Upper lobe of left lung (tissue), 6 donors: ENCODE measurements around the gene ANKRD31. TPM values are rescaled to one million over a fixed set of nuclear protein-coding genes. Genes with fewer than 3 reads are reported as not detected.

ENCODE experiments used
- ATAC-seq, 2 donors: fragments of 200-7000 bp; cut with Tn5 transposase; one replicate each; pipeline ENCODE4 v1.9.1; 2022; ENCODE audit warnings: mild to moderate bottlenecking in 2 of 2, moderate library complexity in 2 of 2; ENCODE audit not compliant: low FRiP score in 2 of 2
- DNase-seq, 2 donors: peaks; one replicate each; pipeline ENCODE4 v3.0.0-alpha.2; 2019 to 2020
- H3K27ac ChIP-seq, 4 donors: fragments of 200-600 bp; sonication (generic); one replicate each; pipeline ENCODE4 v1.5.1; 2016 to 2019
- H3K27me3 ChIP-seq, 4 donors: fragments of 200-600 bp; sonication (generic); one replicate each; pipeline ENCODE4 v1.5.1; 2017 to 2019
- H3K36me3 ChIP-seq, 4 donors: fragments of 200-600 bp; sonication (generic); one replicate each; pipeline ENCODE4 v1.5.1; 2016 to 2019
- H3K4me1 ChIP-seq, 4 donors: fragments of 200-600 bp; sonication (generic); one replicate each; pipeline ENCODE4 v1.5.1; 2018 to 2019
- H3K4me3 ChIP-seq, 4 donors: fragments of 200-600 bp; sonication (generic); one replicate each; pipeline ENCODE4 v1.5.1; 2017 to 2019; ENCODE audit warnings: mild to moderate bottlenecking in 2 of 4, moderate library complexity in 1 of 4
- H3K9me3 ChIP-seq, 4 donors: fragments of 200-600 bp; sonication (generic); one replicate each; pipeline ENCODE4 v1.5.1; 2018 to 2019
- CTCF ChIP-seq, 6 experiments: fragments of 450-650 bp in 4 of 6; fragments of 200-600 bp in 2 of 6; sonication (generic) in 2 of 6; IDR thresholded peaks; one replicate each; pipeline ENCODE4 v1.5.1; 2016 to 2019; ENCODE audit warnings: antibody characterized with exemption in 6 of 6
- EP300 ChIP-seq, 4 donors: sonication (generic); formaldehyde crosslinking; IDR thresholded peaks; one replicate each; pipeline ENCODE4 v1.5.1; 2017; ENCODE audit warnings: antibody characterized with exemption in 4 of 4, control low read depth in 2 of 4
- POLR2A ChIP-seq, 4 donors: fragments of 450-650 bp; IDR thresholded peaks; one replicate each; pipeline ENCODE4 v1.5.1; 2016 to 2017; ENCODE audit warnings: antibody characterized with exemption in 4 of 4, mild to moderate bottlenecking in 2 of 4
- POLR2AphosphoS5 ChIP-seq, 2 donors: sonication (generic); formaldehyde crosslinking; IDR thresholded peaks; one replicate each; pipeline ENCODE4 v1.5.1; 2017; ENCODE audit warnings: antibody characterized with exemption in 2 of 2
- WGBS, 2 donors: methylation state at CpG; one replicate each; pipeline ENCODE4 v1.1.5; 2017 to 2018; 5-methylcytosine and 5-hydroxymethylcytosine counted together
- total RNA-seq, 6 donors: library from RNA; depleted of rRNA in 4 of 6; stranded (reverse); fragments of >200 nt in 4 of 6; gene quantifications; one replicate each; pipeline versions ENCODE4 v1.1.0 to v1.2.1, GENCODE V29; 2016 to 2021
- donor health status: DM: no; HTN: no; CAD: no; lungs with moderate emphysema.
- donor health status: DM: no; HTN: yes; CAD: no; lungs with severe emphysema.

The ANKRD31 gene
- total RNA-seq, 6 donors from 2014 or later: under 0.01 to 0.17 (median 0.11) TPM; not detected in 2

DNA sequence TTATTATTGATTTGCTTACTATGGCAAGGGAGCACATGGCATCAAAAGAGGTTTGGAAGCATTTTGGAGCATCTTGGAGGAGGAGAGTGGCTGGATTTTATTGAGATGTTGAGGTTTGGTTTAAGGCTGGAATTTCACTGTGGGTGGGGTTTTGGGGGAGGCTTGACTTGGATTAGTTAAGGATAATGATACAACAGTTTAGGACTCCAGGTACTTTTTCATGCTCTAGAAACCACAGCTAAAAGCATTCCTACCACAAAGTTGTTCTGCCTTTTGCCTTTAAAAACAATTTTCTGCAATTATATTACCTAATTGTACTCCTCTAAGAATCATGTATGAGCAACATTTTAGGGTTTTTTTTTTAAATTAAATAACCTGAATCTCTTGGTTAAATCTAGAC lies 189.3 kb downstream of the ANKRD31 start:
- Histone ChIP-seq H3K36me3 (no peaks in the 10 kb centered on the region), H3K4me3 (no peak overlapping the region), H3K9me3 (no peaks in the 10 kb centered on the region), H3K4me1 (peaks cover 8 to 26% (median 10%) of the 10 kb centered on the region in 4 donors), H3K27ac (no peak overlapping the region), H3K27me3 (no peaks in the 10 kb centered on the region)
- TF ChIP-seq EP300 (IDR thresholded peaks at IDR 0.05) (no peak), POLR2AphosphoS5 (IDR thresholded peaks at IDR 0.05) (no peak), CTCF (IDR thresholded peaks at IDR 0.05) (no peak), POLR2A (IDR thresholded peaks at IDR 0.05) (no peak)
- no peak for ATAC-seq
- no peak for DNase-seq

- 59 to 68% methylated on average over 10 of the region's 10 CpGs for WGBS, 2 donors
- Histone ChIP-seq H3K4me1 (peaks cover 2 to 20% (median 10%) of the 10 kb centered on the region in 4 donors), H3K27me3 (no peaks in the 10 kb centered on the region), H3K27ac (no peak overlapping the region), H3K36me3 (no peaks in the 10 kb centered on the region), H3K9me3 (no peaks in the 10 kb centered on the region), H3K4me3 (no peak overlapping the region)
- TF ChIP-seq EP300 (IDR thresholded peaks at IDR 0.05) (no peak), CTCF (IDR thresholded peaks at IDR 0.05) (no peak), POLR2A (IDR thresholded peaks at IDR 0.05) (no peak), POLR2AphosphoS5 (IDR thresholded peaks at IDR 0.05) (no peak)
- ATAC-seq: no peak
- DNase-seq: no peak
Observed at GRCh38 chr5:75046366-75047142, 190.1 kb downstream of the ANKRD31 start.

GRCh38 chr5:75045071-75045470 lies 191.6 kb downstream of the ANKRD31 start:
- no peaks in the 10 kb centered on the region for H3K9me3 ChIP-seq
- WGBS, 2 donors: 89 to 94% methylated on average over 2 of the region's 2 CpGs
- TF ChIP-seq POLR2A (IDR thresholded peaks at IDR 0.05) (no peak), POLR2AphosphoS5 (IDR thresholded peaks at IDR 0.05) (no peak), CTCF (IDR thresholded peaks at IDR 0.05) (no peak), EP300 (IDR thresholded peaks at IDR 0.05) (no peak)
- H3K4me1 ChIP-seq: peaks cover 0 to 15% (median 6%) of the 10 kb centered on the region in 4 donors
- no peak overlapping the region for H3K27ac ChIP-seq
- no peak overlapping the region for H3K4me3 ChIP-seq
- no peaks in the 10 kb centered on the region for H3K27me3 ChIP-seq
- no peaks in the 10 kb centered on the region for H3K36me3 ChIP-seq
- no peak for ATAC-seq
- no peak for DNase-seq

DNA sequence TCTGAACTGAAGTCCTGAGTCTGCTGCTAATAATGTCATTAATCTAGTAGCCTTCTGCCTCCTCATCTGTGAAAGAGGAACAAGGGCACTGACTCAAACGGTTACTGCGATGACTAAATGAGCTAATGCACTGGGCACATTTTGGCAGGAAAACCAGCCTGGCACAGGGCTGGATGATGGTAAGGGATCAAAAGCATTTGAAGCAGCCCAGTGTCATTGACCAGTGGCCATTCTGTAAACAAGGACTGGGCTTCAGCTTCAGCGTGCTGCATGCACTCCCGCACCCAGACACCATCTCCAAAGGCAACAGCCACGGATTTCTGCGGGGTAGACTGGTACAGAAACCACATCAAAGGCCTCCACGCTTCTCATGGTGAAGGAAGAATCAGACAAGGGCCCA lies 192.3 kb downstream of the ANKRD31 start:
- DNase-seq (no peak), ATAC-seq (no peak)
- H3K9me3 ChIP-seq: no peaks in the 10 kb centered on the region
- no peaks in the 10 kb centered on the region for H3K36me3 ChIP-seq
- H3K4me1 ChIP-seq: peaks cover 0 to 9% (median 0%) of the 10 kb centered on the region in 4 donors
- no peak overlapping the region for H3K4me3 ChIP-seq
- 71 to 80% methylated on average over 7 of the region's 7 CpGs for WGBS, 2 donors
- H3K27me3 ChIP-seq: no peaks in the 10 kb centered on the region
- no peak for TF ChIP-seq POLR2A (IDR thresholded peaks at IDR 0.05)
- TF ChIP-seq POLR2AphosphoS5 (IDR thresholded peaks at IDR 0.05): no peak
- TF ChIP-seq EP300 (IDR thresholded peaks at IDR 0.05): no peak
- TF ChIP-seq CTCF (IDR thresholded peaks at IDR 0.05): no peak
- no peak overlapping the region for H3K27ac ChIP-seq
